ENCODE data around the gene ACHE. TPM values are rescaled to one million over a fixed set of nuclear protein-coding genes. Genes with fewer than 3 reads are reported as not detected.

The ACHE gene
- total and polyA plus RNA-seq, 2 of the 13 experiments (the other 11 are each of a cell fraction or from before 2014, with no cell fraction given) = 0.18 to 0.40 TPM

DNA sequence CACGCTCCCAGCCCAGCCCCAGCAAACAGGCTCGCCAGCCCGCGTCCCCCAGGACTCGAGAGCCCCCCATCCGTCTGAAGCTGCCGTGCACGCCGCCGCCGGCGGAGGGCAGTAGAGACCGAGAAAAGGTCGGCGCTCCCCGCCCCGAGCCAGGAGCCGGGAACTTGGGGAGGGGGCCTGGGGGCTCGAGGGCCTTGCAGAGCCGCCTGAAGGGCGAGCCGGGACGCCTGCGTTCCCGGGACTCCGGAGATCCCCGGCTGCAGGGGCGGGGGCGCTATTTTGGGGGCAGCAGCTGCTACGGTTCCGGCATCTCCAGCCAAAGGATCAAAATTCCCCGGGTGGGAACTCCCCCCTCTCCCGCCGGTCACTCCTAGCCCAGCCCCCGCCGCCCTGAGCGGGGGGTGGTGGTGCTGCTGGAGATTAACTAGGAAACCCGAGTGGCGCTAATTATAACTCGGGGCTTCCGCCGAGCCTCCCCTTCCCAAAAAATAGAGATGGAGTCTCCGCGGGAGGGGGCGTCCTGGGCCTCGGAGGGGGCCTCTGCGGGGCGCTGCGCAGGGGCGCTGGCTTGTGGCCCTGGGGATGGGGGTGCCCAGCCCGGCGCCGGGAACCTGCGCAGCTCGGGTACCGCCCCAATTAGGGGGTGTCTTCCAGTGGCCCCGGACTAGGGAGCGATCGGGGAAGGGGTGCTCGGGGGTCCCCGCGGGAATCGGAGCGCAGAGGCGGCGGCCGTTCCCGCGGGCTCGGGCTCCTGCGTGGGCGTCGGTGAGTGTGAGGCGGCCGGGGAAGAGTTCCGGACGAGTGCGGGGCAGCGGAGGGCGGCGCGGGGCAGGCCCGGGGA lies 608 bp downstream of the ACHE start (continued):
- TF ChIP-seq RAD21 (CRISPR knock-in tag; IDR thresholded peaks at IDR 0.05) = peak; percentile 73
- TF ChIP-seq, protein P1, sequence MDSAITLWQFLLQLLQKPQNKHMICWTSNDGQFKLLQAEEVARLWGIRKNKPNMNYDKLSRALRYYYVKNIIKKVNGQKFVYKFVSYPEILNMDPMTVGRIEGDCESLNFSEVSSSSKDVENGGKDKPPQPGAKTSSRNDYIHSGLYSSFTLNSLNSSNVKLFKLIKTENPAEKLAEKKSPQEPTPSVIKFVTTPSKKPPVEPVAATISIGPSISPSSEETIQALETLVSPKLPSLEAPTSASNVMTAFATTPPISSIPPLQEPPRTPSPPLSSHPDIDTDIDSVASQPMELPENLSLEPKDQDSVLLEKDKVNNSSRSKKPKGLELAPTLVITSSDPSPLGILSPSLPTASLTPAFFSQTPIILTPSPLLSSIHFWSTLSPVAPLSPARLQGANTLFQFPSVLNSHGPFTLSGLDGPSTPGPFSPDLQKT (CRISPR knock-in tag; IDR thresholded peaks at IDR 0.05; ENCODE audit: borderline replicate concordance) = no peak
- no peak for TF ChIP-seq ZNF367 (CRISPR knock-in tag; IDR thresholded peaks at IDR 0.05; ENCODE audit: borderline replicate concordance)
- no peak for TF ChIP-seq ZKSCAN8 (CRISPR knock-in tag; IDR thresholded peaks at IDR 0.05; ENCODE audit: borderline replicate concordance)
- no peak for TF ChIP-seq ZNF7 (CRISPR knock-in tag; IDR thresholded peaks at IDR 0.05)
- TF ChIP-seq FOXO1 (CRISPR knock-in tag; IDR thresholded peaks at IDR 0.05) = no peak
- peak; percentile 1 for TF ChIP-seq ASH2L (IDR thresholded peaks at IDR 0.05; ENCODE audit: insufficient read length, low read depth, low read length)
- TF ChIP-seq KLF13 (CRISPR knock-in tag; IDR thresholded peaks at IDR 0.05) = no peak
- no peak for TF ChIP-seq ZNF264 (CRISPR knock-in tag; IDR thresholded peaks at IDR 0.05)
- TF ChIP-seq ZNF335 (CRISPR knock-in tag; IDR thresholded peaks at IDR 0.05) = no peak
- peak; percentile 88 for TF ChIP-seq ZBTB7A (CRISPR knock-in tag; IDR thresholded peaks at IDR 0.05)
- TF ChIP-seq SALL2 (CRISPR knock-in tag; IDR thresholded peaks at IDR 0.05) = peak; percentile 26; the same call in 1 of the 2 replicates
- TF ChIP-seq ZNF556 (CRISPR knock-in tag; IDR thresholded peaks at IDR 0.05; ENCODE audit: borderline replicate concordance) = no peak
- TF ChIP-seq, protein P2, sequence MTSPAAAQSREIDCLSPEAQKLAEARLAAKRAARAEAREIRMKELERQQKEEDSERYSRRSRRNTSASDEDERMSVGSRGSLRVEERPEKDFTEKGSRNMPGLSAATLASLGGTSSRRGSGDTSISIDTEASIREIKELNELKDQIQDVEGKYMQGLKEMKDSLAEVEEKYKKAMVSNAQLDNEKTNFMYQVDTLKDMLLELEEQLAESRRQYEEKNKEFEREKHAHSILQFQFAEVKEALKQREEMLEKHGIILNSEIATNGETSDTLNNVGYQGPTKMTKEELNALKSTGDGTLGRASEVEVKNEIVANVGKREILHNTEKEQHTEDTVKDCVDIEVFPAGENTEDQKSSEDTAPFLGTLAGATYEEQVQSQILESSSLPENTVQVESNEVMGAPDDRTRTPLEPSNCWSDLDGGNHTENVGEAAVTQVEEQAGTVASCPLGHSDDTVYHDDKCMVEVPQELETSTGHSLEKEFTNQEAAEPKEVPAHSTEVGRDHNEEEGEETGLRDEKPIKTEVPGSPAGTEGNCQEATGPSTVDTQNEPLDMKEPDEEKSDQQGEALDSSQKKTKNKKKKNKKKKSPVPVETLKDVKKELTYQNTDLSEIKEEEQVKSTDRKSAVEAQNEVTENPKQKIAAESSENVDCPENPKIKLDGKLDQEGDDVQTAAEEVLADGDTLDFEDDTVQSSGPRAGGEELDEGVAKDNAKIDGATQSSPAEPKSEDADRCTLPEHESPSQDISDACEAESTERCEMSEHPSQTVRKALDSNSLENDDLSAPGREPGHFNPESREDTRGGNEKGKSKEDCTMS (CRISPR knock-in tag; conservative IDR thresholded peaks at IDR 0.05) = no peak
- no peak for TF ChIP-seq ZKSCAN1 (IDR thresholded peaks at IDR 0.05; ENCODE audit: low read length)
- no peak for TF ChIP-seq RORA (CRISPR knock-in tag; IDR thresholded peaks at IDR 0.05)
- no peak for TF ChIP-seq SMAD9 (CRISPR knock-in tag; IDR thresholded peaks at IDR 0.05)
- TF ChIP-seq FOXA3 (CRISPR knock-in tag; IDR thresholded peaks at IDR 0.05) = no peak
- TF ChIP-seq, protein P3, sequence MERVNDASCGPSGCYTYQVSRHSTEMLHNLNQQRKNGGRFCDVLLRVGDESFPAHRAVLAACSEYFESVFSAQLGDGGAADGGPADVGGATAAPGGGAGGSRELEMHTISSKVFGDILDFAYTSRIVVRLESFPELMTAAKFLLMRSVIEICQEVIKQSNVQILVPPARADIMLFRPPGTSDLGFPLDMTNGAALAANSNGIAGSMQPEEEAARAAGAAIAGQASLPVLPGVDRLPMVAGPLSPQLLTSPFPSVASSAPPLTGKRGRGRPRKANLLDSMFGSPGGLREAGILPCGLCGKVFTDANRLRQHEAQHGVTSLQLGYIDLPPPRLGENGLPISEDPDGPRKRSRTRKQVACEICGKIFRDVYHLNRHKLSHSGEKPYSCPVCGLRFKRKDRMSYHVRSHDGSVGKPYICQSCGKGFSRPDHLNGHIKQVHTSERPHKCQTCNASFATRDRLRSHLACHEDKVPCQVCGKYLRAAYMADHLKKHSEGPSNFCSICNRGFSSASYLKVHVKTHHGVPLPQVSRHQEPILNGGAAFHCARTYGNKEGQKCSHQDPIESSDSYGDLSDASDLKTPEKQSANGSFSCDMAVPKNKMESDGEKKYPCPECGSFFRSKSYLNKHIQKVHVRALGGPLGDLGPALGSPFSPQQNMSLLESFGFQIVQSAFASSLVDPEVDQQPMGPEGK (CRISPR knock-in tag; IDR thresholded peaks at IDR 0.05) = peak; percentile 82
- no peak for TF ChIP-seq SMAD3 (CRISPR knock-in tag; IDR thresholded peaks at IDR 0.05)
- TF ChIP-seq KLF12 (CRISPR knock-in tag; IDR thresholded peaks at IDR 0.05; ENCODE audit: borderline replicate concordance) = no peak
- TF ChIP-seq SAP130 (CRISPR knock-in tag; IDR thresholded peaks at IDR 0.05; ENCODE audit: low read depth) = no peak
- TF ChIP-seq, protein P4, sequence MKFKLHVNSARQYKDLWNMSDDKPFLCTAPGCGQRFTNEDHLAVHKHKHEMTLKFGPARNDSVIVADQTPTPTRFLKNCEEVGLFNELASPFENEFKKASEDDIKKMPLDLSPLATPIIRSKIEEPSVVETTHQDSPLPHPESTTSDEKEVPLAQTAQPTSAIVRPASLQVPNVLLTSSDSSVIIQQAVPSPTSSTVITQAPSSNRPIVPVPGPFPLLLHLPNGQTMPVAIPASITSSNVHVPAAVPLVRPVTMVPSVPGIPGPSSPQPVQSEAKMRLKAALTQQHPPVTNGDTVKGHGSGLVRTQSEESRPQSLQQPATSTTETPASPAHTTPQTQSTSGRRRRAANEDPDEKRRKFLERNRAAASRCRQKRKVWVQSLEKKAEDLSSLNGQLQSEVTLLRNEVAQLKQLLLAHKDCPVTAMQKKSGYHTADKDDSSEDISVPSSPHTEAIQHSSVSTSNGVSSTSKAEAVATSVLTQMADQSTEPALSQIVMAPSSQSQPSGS (CRISPR knock-in tag; IDR thresholded peaks at IDR 0.05) = no peak

Measured in HepG2 (cell line).